OCI-LY1 (cell line): ENCODE measurements around the gene BORCS6.

ENCODE experiments used
- H2AFZ ChIP-seq: fragments of 200-600 bp; sonication (generic), shearing (Covaris generic); 2 replicates; pipeline ENCODE4 v1.6.0; 2014; ENCODE audit warnings: antibody characterized with exemption, mild to moderate bottlenecking, low read length
- H3F3A ChIP-seq: fragments of 200-600 bp; sonication (generic), shearing (Covaris generic); 2 replicates; pipeline ENCODE4 v1.6.0; 2014; ENCODE audit warnings: mild to moderate bottlenecking, antibody characterized with exemption, low read length, moderate library complexity; ENCODE audit not compliant: insufficient read depth
- H3K27ac ChIP-seq: fragments of 200-600 bp; sonication (generic); 2 replicates; pipeline ENCODE4 v1.5.1; 2014; ENCODE audit warnings: low read length, mixed run types, mild to moderate bottlenecking, low read depth; ENCODE audit not compliant: poor library complexity, severe bottlenecking
- H3K27me3 ChIP-seq: fragments of 200-600 bp; sonication (generic); 2 replicates; pipeline ENCODE4 v1.6.0; 2014; ENCODE audit warnings: antibody characterized with exemption, mild to moderate bottlenecking, low read length, moderate library complexity; ENCODE audit not compliant: insufficient read depth
- H3K36me3 ChIP-seq: fragments of 200-600 bp; sonication (generic); 2 replicates; pipeline ENCODE4 v1.6.1; 2014; ENCODE audit warnings: mild to moderate bottlenecking, antibody characterized with exemption, low read length, moderate library complexity, mixed read lengths; ENCODE audit not compliant: insufficient read depth
- H3K4me1 ChIP-seq: fragments of 200-600 bp; sonication (generic); 2 replicates; pipeline ENCODE4 v1.5.1; 2014; ENCODE audit warnings: mild to moderate bottlenecking, low read length, moderate library complexity; ENCODE audit not compliant: insufficient read depth, severe bottlenecking
- H3K4me2 ChIP-seq: fragments of 200-600 bp; sonication (generic), shearing (Covaris generic); 2 replicates; pipeline ENCODE4 v1.6.1; 2014; ENCODE audit warnings: low read length
- H3K4me3 ChIP-seq: fragments of 200-600 bp; sonication (generic); 2 replicates; pipeline ENCODE4 v1.5.1; 2014; ENCODE audit warnings: low read length, low read depth, mild to moderate bottlenecking, mixed read lengths; ENCODE audit not compliant: poor library complexity, severe bottlenecking
- H3K79me2 ChIP-seq: fragments of 200-600 bp; shearing (Covaris generic); 2 replicates; pipeline ENCODE4 v1.6.1; 2016; ENCODE audit warnings: mixed run types, low read length, mixed read lengths; ENCODE audit not compliant: insufficient read depth
- H3K9ac ChIP-seq: fragments of 200-600 bp; sonication (generic), shearing (Covaris generic); 2 replicates; pipeline ENCODE4 v1.6.1; 2014; ENCODE audit warnings: mild to moderate bottlenecking, low read length, mixed read lengths
- H3K9me2 ChIP-seq: fragments of 200-600 bp; sonication (generic), shearing (Covaris generic); 2 replicates; pipeline ENCODE4 v1.6.1; 2014; ENCODE audit warnings: low read depth, mild to moderate bottlenecking, low read length, mixed read lengths
- H3K9me3 ChIP-seq: fragments of 200-600 bp; shearing (Covaris generic); 2 replicates; pipeline ENCODE4 v1.6.1; 2014; ENCODE audit warnings: low read length, mixed read lengths
- H4K20me1 ChIP-seq: fragments of 200-600 bp; sonication (generic), shearing (Covaris generic); 2 replicates; pipeline ENCODE4 v1.6.0; 2016; ENCODE audit warnings: mild to moderate bottlenecking, low read length; ENCODE audit not compliant: insufficient read depth
- EZH2 ChIP-seq: fragments of 200-600 bp; sonication (generic), shearing (Covaris generic); IDR thresholded peaks from 2 replicates; pipeline ENCODE4 v1.8.0; 2017; ENCODE audit warnings: borderline replicate concordance, mixed run types, mild to moderate bottlenecking, antibody characterized with exemption, low read length, moderate library complexity, mixed read lengths
- TF ChIP-seq, protein P1 (sequence below): fragments of 200-600 bp; sonication (generic), shearing (Covaris generic); IDR thresholded peaks from 2 replicates; pipeline ENCODE4 v1.5.1; 2017; ENCODE audit warnings: mild to moderate bottlenecking, antibody characterized with exemption, low read length, moderate library complexity, mixed read lengths

The BORCS6 gene

GRCh38 chr17:8147805-8148404 is 42.1 kb downstream of the BORCS6 start:
- no peaks in the 10 kb centered on the region for H3K9me3 ChIP-seq
- no peak overlapping the region for H3K27ac ChIP-seq
- no peak overlapping the region for H3K4me2 ChIP-seq
- H3F3A ChIP-seq: no peaks in the 10 kb centered on the region
- H3K79me2 ChIP-seq: no peaks in the 10 kb centered on the region
- no peaks in the 10 kb centered on the region for H4K20me1 ChIP-seq
- no peak for TF ChIP-seq EZH2
- TF ChIP-seq, protein P1, sequence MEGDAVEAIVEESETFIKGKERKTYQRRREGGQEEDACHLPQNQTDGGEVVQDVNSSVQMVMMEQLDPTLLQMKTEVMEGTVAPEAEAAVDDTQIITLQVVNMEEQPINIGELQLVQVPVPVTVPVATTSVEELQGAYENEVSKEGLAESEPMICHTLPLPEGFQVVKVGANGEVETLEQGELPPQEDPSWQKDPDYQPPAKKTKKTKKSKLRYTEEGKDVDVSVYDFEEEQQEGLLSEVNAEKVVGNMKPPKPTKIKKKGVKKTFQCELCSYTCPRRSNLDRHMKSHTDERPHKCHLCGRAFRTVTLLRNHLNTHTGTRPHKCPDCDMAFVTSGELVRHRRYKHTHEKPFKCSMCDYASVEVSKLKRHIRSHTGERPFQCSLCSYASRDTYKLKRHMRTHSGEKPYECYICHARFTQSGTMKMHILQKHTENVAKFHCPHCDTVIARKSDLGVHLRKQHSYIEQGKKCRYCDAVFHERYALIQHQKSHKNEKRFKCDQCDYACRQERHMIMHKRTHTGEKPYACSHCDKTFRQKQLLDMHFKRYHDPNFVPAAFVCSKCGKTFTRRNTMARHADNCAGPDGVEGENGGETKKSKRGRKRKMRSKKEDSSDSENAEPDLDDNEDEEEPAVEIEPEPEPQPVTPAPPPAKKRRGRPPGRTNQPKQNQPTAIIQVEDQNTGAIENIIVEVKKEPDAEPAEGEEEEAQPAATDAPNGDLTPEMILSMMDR: no peak
- H3K4me1 ChIP-seq: peaks cover 20% of the 10 kb centered on the region
- no peaks in the 10 kb centered on the region for H3K27me3 ChIP-seq
- no peak overlapping the region for H3K4me3 ChIP-seq
- H3K9ac ChIP-seq: no peak overlapping the region
- peaks cover 40% of the 10 kb centered on the region for H3K36me3 ChIP-seq
- no peaks in the 10 kb centered on the region for H3K9me2 ChIP-seq
- no peak overlapping the region for H2AFZ ChIP-seq

GRCh38 chr17:8147141-8147804 is 42.7 kb downstream of the BORCS6 start:
- Histone ChIP-seq H3K27ac (no peak overlapping the region), H3K79me2 (no peaks in the 10 kb centered on the region), H3K4me3 (no peak overlapping the region), H3K9me2 (no peaks in the 10 kb centered on the region), H3K4me2 (no peak overlapping the region), H3K27me3 (no peaks in the 10 kb centered on the region), H3K9ac (no peak overlapping the region), H2AFZ (no peak overlapping the region), H3F3A (no peaks in the 10 kb centered on the region), H4K20me1 (no peaks in the 10 kb centered on the region), H3K9me3 (no peaks in the 10 kb centered on the region), H3K36me3 (peaks cover 40% of the 10 kb centered on the region), H3K4me1 (peaks cover 13% of the 10 kb centered on the region)
- TF ChIP-seq, protein P1: no peak
- TF ChIP-seq EZH2: no peak

DNA sequence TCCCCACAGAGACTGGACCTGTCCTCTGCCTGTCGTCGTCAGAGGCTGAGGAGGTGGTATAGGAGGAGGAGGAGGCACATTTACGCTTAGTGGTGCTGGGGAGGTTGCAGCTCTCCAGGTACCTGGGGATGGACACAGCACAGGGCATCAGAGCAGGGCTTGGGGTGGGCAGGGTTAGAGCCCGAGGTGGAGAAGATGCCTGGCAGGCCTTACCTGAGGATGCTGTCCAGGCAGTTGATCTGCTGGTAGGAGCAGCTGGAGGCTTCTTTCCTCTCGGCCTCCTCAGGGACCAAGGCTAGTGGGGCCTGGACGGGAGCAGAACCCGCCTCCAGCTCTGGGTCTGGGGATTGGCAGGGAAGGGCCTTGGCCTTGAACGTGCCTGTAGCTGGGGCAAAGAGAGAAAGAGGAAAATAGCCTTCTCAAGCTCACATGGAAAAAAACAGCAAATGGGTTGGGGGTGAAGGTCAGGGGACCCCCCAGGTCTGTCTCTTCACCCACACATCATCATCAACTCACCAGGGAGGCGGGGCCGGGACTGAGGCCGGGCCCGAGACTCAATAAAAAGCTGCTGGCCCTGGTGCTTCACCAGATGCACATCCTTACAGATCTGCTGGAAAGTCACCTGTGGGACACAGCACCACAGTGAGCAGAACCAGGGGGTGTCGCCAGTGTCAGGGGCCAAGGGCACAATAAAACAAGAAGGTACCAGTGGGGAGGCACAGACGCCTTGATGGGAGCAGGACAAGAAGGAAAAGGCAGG is 43.4 kb downstream of the BORCS6 start:
- Histone ChIP-seq H3K36me3 (peaks cover 46% of the 10 kb centered on the region), H3K9me3 (no peaks in the 10 kb centered on the region), H3K4me2 (no peak overlapping the region), H3K4me3 (no peak overlapping the region), H3K79me2 (no peaks in the 10 kb centered on the region), H2AFZ (no peak overlapping the region), H3K9me2 (no peaks in the 10 kb centered on the region), H4K20me1 (no peaks in the 10 kb centered on the region), H3K4me1 (peaks cover 9% of the 10 kb centered on the region), H3K9ac (no peak overlapping the region), H3K27ac (no peak overlapping the region), H3K27me3 (no peaks in the 10 kb centered on the region), H3F3A (no peaks in the 10 kb centered on the region)
- no peak for TF ChIP-seq EZH2
- TF ChIP-seq, protein P1: no peak
